Tibial nerve (tissue), 4 donors: ENCODE measurements around the gene FBH1. TPM values are rescaled to one million over a fixed set of nuclear protein-coding genes. Genes with fewer than 3 reads are reported as not detected.
A peak's percentile ranks its signal among the peaks of the same experiment; 100 is the strongest.

Experiments
- DNase-seq, 2 donors: peaks; one replicate each; pipeline ENCODE4 v3.0.0-alpha.2; 2019; ENCODE audit warnings: low spot score in 2 of 2
- H3K27ac ChIP-seq, 4 donors: fragments of 200-600 bp; sonication (generic) in 3 of 4; one replicate each; pipeline ENCODE4 v1.5.1; 2017 to 2019; ENCODE audit warnings: mild to moderate bottlenecking in 1 of 4
- H3K27me3 ChIP-seq, 2 donors: fragments of 200-600 bp; sonication (generic) in 1 of 2; one replicate each; pipeline versions ENCODE4 v1.5.1 to v1.6.0; 2017 to 2019
- H3K36me3 ChIP-seq, 3 donors: fragments of 200-600 bp; sonication (generic); one replicate each; pipeline ENCODE4 v1.5.1; 2018 to 2019
- H3K4me1 ChIP-seq, 4 donors: fragments of 200-600 bp; sonication (generic) in 3 of 4; one replicate each; pipeline ENCODE4 v1.5.1; 2017 to 2019
- H3K4me3 ChIP-seq, 4 donors: fragments of 200-600 bp; sonication (generic) in 3 of 4; one replicate each; pipeline ENCODE4 v1.5.1; 2017 to 2019; ENCODE audit warnings: mild to moderate bottlenecking in 1 of 4, moderate library complexity in 1 of 4
- H3K9me3 ChIP-seq, 4 donors: fragments of 200-600 bp; sonication (generic) in 3 of 4; one replicate each; pipeline ENCODE4 v1.5.1; 2017 to 2019
- CTCF ChIP-seq, 5 experiments: fragments of 200-600 bp in 3 of 5; fragments of 450-650 bp in 2 of 5; sonication (generic) in 3 of 5; IDR thresholded peaks; one replicate each; pipeline ENCODE4 v1.5.1; 2016 to 2019; ENCODE audit warnings: antibody characterized with exemption in 5 of 5, mild to moderate bottlenecking in 3 of 5, moderate library complexity in 2 of 5
- EP300 ChIP-seq, 2 donors: sonication (generic); formaldehyde crosslinking; IDR thresholded peaks; one replicate each; pipeline ENCODE4 v1.6.1; 2017; ENCODE audit warnings: antibody characterized with exemption in 2 of 2, mild to moderate bottlenecking in 1 of 2
- POLR2A ChIP-seq, 2 donors: fragments of 450-650 bp; IDR thresholded peaks; one replicate each; pipeline ENCODE4 v1.6.1; 2017; ENCODE audit warnings: antibody characterized with exemption in 2 of 2, mild to moderate bottlenecking in 2 of 2, moderate library complexity in 2 of 2
- WGBS, 2 donors: methylation state at CpG; one replicate each; pipeline ENCODE4 v1.1.5; 2018; 5-methylcytosine and 5-hydroxymethylcytosine counted together
- total RNA-seq, 4 donors: library from RNA; depleted of rRNA; stranded (reverse); fragments of >200 nt; gene quantifications; one replicate each; pipeline ENCODE4 v1.1.0, GENCODE V29; 2016

FBH1 gene
- total RNA-seq, 4 donors from 2014 or later: 64.0 to 109 (median 96.6) TPM

DNA sequence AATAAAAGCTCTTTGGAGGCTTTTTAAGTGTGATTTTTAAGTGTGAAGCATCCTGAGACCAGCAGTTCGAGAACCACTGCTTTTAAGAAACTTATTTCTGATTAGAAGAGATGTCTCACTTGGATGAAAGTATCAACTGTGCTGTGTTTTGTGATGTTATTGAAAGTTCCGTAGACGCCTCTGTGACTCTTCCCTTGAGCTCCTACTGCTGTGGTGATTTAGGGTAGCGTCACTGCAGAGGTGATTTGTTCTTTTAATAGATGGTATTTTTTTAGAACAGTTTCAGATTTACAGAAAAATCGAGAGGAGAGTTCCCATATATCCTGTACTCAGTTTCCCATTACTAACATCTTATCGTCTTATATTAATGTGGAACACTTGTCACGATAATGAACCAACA, 29.5 kb downstream of the FBH1 start:
- no peak for TF ChIP-seq POLR2A (IDR thresholded peaks at IDR 0.05)
- no peak for TF ChIP-seq CTCF (IDR thresholded peaks at IDR 0.05)
- TF ChIP-seq EP300 (IDR thresholded peaks at IDR 0.05): no peak
- Histone ChIP-seq H3K4me3 (no peak overlapping the region), H3K4me1 (no peaks in the 10 kb centered on the region), H3K36me3 (peaks cover 4 to 99% (median 47%) of the 10 kb centered on the region in 3 donors), H3K9me3 (no peaks in the 10 kb centered on the region), H3K27ac (no peak overlapping the region), H3K27me3 (no peaks in the 10 kb centered on the region)
- no peak for DNase-seq
- 95% methylated on average over 7 of the region's 7 CpGs for WGBS, 2 donors

DNA sequence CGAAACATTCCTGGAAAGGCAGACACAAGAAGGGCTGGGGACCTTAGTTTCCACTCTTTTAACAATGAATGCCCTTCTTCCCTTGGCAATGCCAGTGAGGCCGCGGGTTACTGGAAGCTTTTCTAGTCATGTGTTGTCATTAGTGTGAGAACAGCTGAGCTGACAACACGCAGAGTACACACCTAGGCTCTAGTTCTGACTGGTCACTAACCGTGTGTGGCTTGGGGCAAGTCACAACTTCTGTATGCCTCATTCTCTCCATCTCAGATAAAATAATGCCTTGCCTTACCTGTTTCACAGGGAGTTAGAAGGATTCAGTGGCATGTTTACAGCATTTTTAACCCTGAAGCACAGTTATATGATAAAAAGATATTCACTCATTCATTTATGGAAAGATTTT, 31.7 kb downstream of the FBH1 start:
- Histone ChIP-seq H3K9me3 (no peaks in the 10 kb centered on the region), H3K36me3 (peaks cover 4 to 99% (median 54%) of the 10 kb centered on the region in 3 donors), H3K27ac (no peak overlapping the region), H3K4me1 (peaks cover 0 to under 1% (median 0%) of the 10 kb centered on the region in 4 donors), H3K27me3 (no peaks in the 10 kb centered on the region), H3K4me3 (no peak overlapping the region)
- 89 to 95% methylated on average over 5 of the region's 5 CpGs for WGBS, 2 donors
- no peak for TF ChIP-seq POLR2A (IDR thresholded peaks at IDR 0.05)
- TF ChIP-seq CTCF (IDR thresholded peaks at IDR 0.05): no peak
- no peak for TF ChIP-seq EP300 (IDR thresholded peaks at IDR 0.05)
- DNase-seq: no peak

GRCh38 chr10:5924889-5925288, 34.8 kb downstream of the FBH1 start:
- no peak for TF ChIP-seq POLR2A (IDR thresholded peaks at IDR 0.05)
- TF ChIP-seq EP300 (IDR thresholded peaks at IDR 0.05): no peak
- TF ChIP-seq CTCF (IDR thresholded peaks at IDR 0.05): no peak
- no peaks in the 10 kb centered on the region for H3K27me3 ChIP-seq
- no peak overlapping the region for H3K4me3 ChIP-seq
- DNase-seq: no peak
- H3K27ac ChIP-seq: no peak overlapping the region
- no peaks in the 10 kb centered on the region for H3K9me3 ChIP-seq
- peaks cover 0 to 22% (median 4%) of the 10 kb centered on the region in 4 donors for H3K4me1 ChIP-seq
- 83 to 92% methylated on average over 10 of the region's 10 CpGs for WGBS, 2 donors
- peaks cover 4 to 96% (median 48%) of the 10 kb centered on the region in 3 donors for H3K36me3 ChIP-seq

DNA sequence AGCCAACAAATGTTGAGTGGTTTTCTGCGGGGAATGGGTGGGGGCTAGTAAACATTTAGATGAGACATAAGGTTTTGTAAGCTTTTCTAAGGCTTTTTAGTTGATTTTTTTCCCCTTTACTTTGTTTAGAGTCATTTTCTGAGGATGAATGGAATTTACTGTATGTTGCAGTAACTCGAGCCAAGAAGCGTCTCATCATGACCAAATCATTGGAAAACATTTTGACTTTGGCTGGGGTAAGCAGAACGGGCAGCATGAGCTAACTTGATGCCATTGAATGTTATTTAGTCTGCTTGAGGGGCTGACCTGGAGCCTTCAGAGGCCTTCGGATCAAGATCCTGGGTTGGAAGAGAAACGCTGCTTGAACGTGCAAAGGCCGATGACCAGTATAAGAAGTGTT, 37.3 kb downstream of the FBH1 start:
- H3K4me1 ChIP-seq: peaks cover 0 to 22% (median 4%) of the 10 kb centered on the region in 4 donors
- peak overlapping the region in 2 of 4 donors; percentile 4 to 38 for H3K27ac ChIP-seq
- TF ChIP-seq EP300 (IDR thresholded peaks at IDR 0.05): no peak
- no peak for TF ChIP-seq CTCF (IDR thresholded peaks at IDR 0.05)
- no peak for TF ChIP-seq POLR2A (IDR thresholded peaks at IDR 0.05)
- WGBS, 2 donors: 53 to 57% methylated on average over 8 of the region's 8 CpGs
- H3K27me3 ChIP-seq: no peaks in the 10 kb centered on the region
- H3K4me3 ChIP-seq: no peak overlapping the region
- no peak for DNase-seq
- H3K36me3 ChIP-seq: peaks cover 0 to 95% (median 45%) of the 10 kb centered on the region in 3 donors
- H3K9me3 ChIP-seq: no peaks in the 10 kb centered on the region

- TF ChIP-seq POLR2A (IDR thresholded peaks at IDR 0.05): no peak
- no peak for TF ChIP-seq CTCF (IDR thresholded peaks at IDR 0.05)
- TF ChIP-seq EP300 (IDR thresholded peaks at IDR 0.05): no peak
- Histone ChIP-seq H3K36me3 (peaks cover 0 to 94% (median 28%) of the 10 kb centered on the region in 3 donors), H3K4me3 (no peak overlapping the region), H3K27me3 (no peaks in the 10 kb centered on the region), H3K9me3 (no peaks in the 10 kb centered on the region), H3K4me1 (peaks cover 0 to 22% (median 4%) of the 10 kb centered on the region in 4 donors), H3K27ac (peak overlapping the region in 1 of 4 donors; percentile 25)
- 45 to 59% methylated on average over 8 of the region's 8 CpGs for whole genome bisulfite sequencing, 2 donors
- DNase-seq: no peak
Measured at GRCh38 chr10:5929442-5929841, 39.4 kb downstream of the FBH1 start.
